Measurements from ENCODE around the gene TP53.

TP53 gene

DNA sequence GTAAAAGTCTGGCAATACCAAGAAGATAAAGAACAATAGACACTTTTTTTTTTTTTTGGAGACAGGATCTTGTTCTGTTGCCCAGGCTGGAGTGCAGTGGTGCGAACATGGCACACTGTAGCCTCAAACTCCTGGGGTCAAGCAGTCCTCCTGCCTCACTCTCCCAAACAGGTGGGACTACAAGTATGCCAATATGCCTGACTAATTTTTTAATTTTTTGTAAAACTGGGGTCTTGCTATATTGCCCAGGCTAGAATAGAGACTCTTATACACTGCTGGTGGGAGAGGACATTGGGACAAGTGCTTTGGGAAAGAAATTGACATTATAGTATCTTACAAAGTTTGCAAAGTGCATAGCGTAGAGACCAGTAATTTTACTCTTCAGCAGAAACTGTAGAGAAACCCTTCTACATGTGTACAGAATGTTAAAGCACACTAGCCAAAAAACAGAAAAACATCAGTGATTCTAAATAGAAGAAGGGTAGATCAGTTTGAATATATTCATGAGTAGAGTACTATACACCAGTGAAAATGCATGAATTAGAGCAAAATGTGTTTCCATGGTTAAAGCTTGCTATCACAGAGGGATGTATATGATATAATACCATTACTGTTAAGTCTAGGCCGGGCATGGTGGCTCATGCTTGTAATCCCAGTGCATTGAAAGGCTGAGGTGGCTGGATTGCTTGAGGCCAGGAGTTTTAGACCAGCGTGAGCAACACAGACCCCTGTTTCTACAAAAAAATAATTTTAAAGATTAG lies 10.7 kb upstream of the TP53 start:
- ATAC-seq: no peak
- Mint-ChIP-seq H3K9me3 (no peaks in the 10 kb centered on the region), H3K36me3 (peaks cover 79% of the 10 kb centered on the region), H3K4me1 (peaks cover 6% of the 10 kb centered on the region), H3K27ac (no peak overlapping the region), H3K4me3 (no peak overlapping the region)
- no peak for DNase-seq (ENCODE audit: low spot score in 2 of 2)

DNA sequence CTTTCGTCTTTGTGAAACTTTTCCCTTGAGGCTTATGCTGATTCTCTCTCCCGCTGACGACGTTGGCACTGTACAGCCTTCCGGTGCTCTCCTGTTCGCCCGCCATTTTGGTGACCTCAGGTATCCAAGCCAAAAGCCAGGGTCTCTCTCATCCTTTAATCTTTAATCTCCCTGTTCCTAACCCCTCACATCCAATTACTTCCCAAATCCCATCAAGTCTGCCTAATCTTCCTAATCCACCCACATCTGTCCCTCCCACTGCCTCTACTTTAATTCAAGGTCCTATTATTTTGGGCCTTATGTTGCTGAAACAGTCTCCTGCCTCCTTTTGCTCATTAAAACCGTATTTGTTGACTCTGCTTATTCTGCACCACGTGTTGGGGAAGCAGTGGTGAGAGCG lies 8.3 kb upstream of the TP53 start:
- no peak overlapping the region for H3K27ac Mint-ChIP-seq
- ATAC-seq (no peak), DNase-seq (ENCODE audit: low spot score in 2 of 2) (no peak)
- H3K9me3 Mint-ChIP-seq: no peaks in the 10 kb centered on the region
- H3K4me1 Mint-ChIP-seq: peaks cover 5% of the 10 kb centered on the region
- H3K36me3 Mint-ChIP-seq: peaks cover 84% of the 10 kb centered on the region
- H3K4me3 Mint-ChIP-seq: no peak overlapping the region

DNA sequence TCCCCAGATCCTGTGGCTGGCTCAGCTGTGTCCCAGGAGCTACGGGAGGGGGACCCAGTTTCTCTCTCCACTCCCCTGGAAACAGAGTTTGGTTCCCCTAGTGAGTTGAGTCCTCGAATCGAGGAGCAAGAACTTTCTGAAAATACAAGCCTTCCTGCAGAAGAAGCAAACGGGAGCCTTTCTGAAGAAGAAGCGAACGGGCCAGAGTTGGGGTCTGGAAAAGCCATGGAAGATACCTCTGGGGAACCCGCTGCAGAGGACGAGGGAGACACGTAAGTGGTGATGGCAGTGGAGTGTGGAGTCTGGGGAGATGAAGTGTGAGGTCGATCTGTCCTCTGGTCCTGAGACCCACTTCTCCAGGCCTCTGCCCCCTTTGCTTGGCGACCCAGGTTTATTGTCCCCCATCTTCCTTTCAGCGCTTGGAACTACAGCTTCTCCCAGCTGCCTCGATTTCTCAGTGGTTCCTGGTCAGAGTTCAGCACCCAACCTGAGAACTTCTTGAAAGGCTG lies 1.6 kb upstream of the TP53 start:
- DNase-seq (ENCODE audit: low spot score in 2 of 2) (no peak), ATAC-seq (no peak)
- peak overlapping the region; percentile 99 for H3K27ac Mint-ChIP-seq
- peak overlapping the region; percentile 96 for H3K4me3 Mint-ChIP-seq
- H3K36me3 Mint-ChIP-seq: peaks cover 86% of the 10 kb centered on the region
- no peaks in the 10 kb centered on the region for H3K9me3 Mint-ChIP-seq
- H3K4me1 Mint-ChIP-seq: peaks cover 41% of the 10 kb centered on the region

DNA sequence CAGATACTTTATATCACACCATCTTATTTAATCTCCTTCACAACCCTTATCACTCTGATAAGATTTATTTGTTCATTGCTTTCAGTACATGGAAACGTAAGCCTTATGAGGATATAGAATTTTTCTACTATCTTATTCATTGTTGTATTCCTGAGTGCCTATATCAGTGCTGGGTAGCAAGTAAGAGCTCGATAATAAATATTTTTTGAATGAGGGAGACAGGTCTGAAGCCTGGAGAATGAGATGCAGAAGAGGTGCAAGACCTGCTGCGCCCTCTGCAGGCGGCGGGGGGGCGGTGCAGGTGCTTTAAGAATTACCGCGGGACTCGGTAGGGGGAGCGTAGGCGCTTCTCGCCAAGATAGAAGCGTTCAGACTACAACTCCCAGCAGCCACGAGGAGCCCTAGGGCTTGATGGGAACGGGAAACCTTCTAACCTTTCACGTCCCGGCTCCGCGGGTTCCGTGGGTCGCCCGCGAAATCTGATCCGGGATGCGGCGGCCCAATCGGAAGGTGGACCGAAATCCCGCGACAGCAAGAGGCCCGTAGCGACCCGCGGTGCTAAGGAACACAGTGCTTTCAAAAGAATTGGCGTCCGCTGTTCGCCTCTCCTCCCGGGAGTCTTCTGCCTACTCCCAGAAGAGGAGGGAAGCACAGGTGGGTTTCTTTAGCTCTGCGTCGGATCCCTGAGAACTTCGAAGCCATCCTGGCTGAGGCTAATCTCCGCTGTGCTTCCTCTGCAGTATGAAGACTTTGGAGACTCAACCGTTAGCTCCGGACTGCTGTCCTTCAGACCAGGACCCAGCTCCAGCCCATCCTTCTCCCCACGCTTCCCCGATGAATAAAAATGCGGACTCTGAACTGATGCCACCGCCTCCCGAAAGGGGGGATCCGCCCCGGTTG lies 868 bp upstream of the TP53 start, which contains the start of gene WRAP53:
TSS of gene WRAP53 (plus strand) at position 570 of the 900 bp plus-strand sequence. CDS start at position 742, 172 bp downstream.
- H3K4me1 Mint-ChIP-seq: peaks cover 45% of the 10 kb centered on the region
- ATAC-seq: peak; percentile 85

DNA sequence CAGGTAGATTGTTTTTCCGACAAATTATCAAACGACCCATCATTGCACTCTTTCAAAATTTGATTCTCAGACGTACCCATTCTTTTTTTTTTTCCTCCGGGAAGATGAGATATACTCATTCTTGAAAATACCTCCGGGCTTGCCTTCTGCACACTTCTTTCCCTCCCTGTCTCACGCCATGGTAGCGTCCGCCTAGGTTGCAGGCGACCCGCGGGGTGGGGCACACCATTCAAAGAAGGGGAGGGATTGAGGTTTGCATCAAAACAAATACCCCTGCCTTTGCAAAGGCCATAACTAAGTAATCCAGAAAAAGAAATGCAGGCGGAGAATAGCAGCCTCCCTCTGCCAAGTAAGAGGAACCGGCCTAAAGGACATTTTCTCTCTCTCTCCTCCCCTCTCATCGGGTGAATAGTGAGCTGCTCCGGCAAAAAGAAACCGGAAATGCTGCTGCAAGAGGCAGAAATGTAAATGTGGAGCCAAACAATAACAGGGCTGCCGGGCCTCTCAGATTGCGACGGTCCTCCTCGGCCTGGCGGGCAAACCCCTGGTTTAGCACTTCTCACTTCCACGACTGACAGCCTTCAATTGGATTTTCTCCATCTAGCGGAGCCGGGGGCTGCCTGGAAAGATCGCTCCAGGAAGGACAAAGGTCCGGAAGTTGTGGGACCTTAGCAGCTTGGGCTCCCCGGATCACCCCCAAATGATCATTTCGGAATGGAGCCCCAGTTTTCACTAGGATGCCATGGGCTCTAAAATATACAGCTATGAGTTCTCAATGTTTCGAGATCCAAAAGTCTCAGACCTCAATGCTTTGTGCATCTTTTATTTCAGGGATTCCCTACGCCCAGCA lies 843 bp downstream of the TP53 start:
- peaks cover 45% of the 10 kb centered on the region for H3K4me1 Mint-ChIP-seq
- H3K9me3 Mint-ChIP-seq: no peaks in the 10 kb centered on the region
- H3K27ac Mint-ChIP-seq: peak overlapping the region; percentile 99
- H3K36me3 Mint-ChIP-seq: peaks cover 86% of the 10 kb centered on the region
- peak; percentile 67 for ATAC-seq
- peak overlapping the region; percentile 96 for H3K4me3 Mint-ChIP-seq
- peak; percentile 66 to 90 for DNase-seq (ENCODE audit: low spot score in 2 of 2)

More for the DNA sequence above, 868 bp upstream of the TP53 start, which contains the start of gene WRAP53:
- H3K4me3 Mint-ChIP-seq: peak within 1 kb of the TSS; percentile 96
- peak; percentile 97 to 98 for DNase-seq (ENCODE audit: low spot score in 2 of 2)
- peak within 1 kb of the TSS; percentile 99 for H3K27ac Mint-ChIP-seq
- peaks cover 86% of the 10 kb centered on the region for H3K36me3 Mint-ChIP-seq
- no peaks in the 10 kb centered on the region for H3K9me3 Mint-ChIP-seq

DNA sequence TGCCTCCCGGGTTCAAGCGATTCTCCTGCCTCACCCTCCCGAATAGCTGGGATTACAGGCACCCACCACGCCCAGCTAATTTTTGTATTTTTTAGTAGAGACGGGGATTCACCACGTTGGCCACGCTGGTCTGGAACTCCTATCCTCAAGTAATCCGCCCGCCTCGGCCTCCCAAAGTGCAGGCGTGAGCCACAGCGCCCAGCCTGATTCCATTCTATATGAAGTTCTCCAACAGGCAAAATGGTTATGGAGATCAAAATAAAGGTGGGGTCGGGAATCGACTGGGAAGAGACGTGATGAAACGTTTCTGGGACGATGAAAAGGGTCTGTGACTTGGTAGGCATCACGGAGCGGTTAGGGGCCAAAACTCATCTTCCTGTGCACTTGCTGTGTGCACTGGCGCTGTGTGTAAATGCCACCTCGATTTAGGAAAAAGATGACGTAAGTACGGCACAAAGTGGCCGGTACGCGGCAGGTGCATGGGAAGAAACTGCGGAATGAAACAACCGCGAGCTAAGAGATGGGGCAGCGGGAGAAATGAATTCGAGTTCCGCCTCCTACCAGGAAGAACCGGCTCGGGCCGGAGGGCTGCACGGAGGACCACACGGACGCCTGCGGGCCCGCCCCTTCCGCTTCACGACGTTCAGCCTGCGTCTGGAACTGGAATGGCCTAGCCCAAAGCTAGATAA lies 1.6 kb downstream of the TP53 start:
- peaks cover 45% of the 10 kb centered on the region for H3K4me1 Mint-ChIP-seq
- DNase-seq (ENCODE audit: low spot score in 2 of 2): peak; percentile 71 to 90
- H3K9me3 Mint-ChIP-seq: no peaks in the 10 kb centered on the region
- H3K27ac Mint-ChIP-seq: peak overlapping the region; percentile 99
- ATAC-seq: peak; percentile 81
- peaks cover 86% of the 10 kb centered on the region for H3K36me3 Mint-ChIP-seq
- peak overlapping the region; percentile 96 for H3K4me3 Mint-ChIP-seq

DNA sequence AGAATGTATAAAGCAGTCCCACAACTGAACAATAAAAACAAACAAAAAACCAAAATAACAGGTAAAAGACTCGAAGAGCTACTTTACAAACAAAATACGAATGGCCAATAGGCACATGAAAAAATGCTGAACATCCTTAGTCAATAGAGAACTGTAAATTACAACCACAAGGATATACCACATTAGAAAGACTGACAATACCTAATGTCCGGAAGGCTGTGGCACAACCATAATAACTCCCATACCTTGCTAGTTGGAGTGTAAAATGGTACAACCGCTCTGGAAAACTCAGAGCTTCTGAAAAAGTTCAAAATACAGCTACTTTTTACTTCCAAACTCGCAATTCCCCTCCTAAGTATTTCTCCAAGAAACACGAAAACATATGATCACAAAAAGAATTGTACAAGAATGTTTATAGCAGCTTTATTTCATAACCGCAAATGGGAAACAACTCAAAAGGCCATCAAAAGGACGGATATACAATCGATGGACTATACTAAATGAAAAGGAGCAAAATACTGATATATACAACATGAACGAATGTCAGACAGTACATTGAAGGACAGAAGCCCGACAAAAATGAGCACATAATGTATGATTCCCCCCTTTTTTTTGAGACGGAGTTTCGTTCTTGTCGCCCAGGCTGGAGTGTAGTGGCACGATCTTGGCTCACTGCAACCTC lies 2.3 kb downstream of the TP53 start:
- H3K4me3 Mint-ChIP-seq: peak overlapping the region; percentile 96
- peaks cover 41% of the 10 kb centered on the region for H3K4me1 Mint-ChIP-seq
- H3K9me3 Mint-ChIP-seq: no peaks in the 10 kb centered on the region
- DNase-seq (ENCODE audit: low spot score in 2 of 2): no peak
- ATAC-seq: no peak
- peaks cover 81% of the 10 kb centered on the region for H3K36me3 Mint-ChIP-seq
- peak overlapping the region; percentile 99 for H3K27ac Mint-ChIP-seq

DNA sequence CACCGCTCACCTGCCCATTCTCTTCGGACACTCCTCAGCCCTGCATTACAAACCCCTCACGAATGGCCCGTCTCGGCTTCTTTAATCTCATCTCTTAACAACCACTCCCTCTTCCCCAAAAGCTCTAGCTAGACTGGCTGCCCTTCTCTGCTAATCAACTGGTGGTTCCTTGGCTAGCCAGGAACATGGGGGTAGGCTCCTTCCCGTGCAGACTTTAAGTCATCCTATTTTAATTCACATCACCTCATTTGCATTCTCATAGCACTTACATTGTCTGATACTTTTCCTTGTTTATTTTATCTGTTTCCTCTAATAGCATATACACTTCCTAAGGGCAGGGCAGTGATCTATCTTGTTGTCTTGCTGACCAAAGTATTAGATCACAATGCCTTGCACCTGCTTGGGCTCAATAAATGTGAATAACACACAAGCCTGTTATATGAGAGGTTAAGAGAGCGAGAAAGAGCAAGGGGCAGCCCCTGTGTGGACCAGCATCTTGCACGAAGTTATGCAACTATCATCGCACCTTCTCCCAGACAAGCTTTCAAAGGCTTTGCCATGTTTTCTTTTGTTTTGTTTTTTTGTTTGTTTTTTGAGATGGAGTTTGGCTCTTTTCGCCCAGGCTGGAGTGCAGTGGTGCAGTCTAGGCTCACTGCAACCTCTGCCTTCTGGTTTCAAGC lies 9.8 kb downstream of the TP53 start:
- H3K27ac Mint-ChIP-seq: no peak overlapping the region
- peaks cover 66% of the 10 kb centered on the region for H3K36me3 Mint-ChIP-seq
- H3K4me1 Mint-ChIP-seq: peaks cover 8% of the 10 kb centered on the region
- ATAC-seq (no peak), DNase-seq (ENCODE audit: low spot score in 2 of 2) (no peak)
- peaks cover 4% of the 10 kb centered on the region for H3K9me3 Mint-ChIP-seq
- H3K4me3 Mint-ChIP-seq: no peak overlapping the region

DNA sequence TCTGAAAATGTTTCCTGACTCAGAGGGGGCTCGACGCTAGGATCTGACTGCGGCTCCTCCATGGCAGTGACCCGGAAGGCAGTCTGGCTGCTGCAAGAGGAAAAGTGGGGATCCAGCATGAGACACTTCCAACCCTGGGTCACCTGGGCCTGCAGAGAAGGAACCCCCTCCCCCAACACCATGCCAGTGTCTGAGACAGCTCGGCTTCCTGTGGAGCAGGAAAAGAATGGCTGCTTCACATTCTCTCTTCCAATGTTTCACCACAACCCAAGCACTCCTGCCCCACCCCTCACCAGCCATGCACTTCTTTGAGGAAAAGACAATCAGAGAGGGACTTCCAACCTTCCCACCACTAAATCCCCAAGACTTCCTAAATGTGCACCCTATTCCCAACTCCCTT lies 10.8 kb downstream of the TP53 start:
- DNase-seq (ENCODE audit: low spot score in 2 of 2): no peak
- Mint-ChIP-seq H3K36me3 (peaks cover 66% of the 10 kb centered on the region), H3K27ac (peak overlapping the region; percentile 26), H3K9me3 (peaks cover 4% of the 10 kb centered on the region), H3K4me3 (no peak overlapping the region), H3K4me1 (peaks cover 8% of the 10 kb centered on the region)
- ATAC-seq: no peak

DNA sequence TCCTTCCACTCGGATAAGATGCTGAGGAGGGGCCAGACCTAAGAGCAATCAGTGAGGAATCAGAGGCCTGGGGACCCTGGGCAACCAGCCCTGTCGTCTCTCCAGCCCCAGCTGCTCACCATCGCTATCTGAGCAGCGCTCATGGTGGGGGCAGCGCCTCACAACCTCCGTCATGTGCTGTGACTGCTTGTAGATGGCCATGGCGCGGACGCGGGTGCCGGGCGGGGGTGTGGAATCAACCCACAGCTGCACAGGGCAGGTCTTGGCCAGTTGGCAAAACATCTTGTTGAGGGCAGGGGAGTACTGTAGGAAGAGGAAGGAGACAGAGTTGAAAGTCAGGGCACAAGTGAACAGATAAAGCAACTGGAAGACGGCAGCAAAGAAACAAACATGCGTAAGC lies 12.4 kb downstream of the TP53 start:
- Mint-ChIP-seq H3K4me3 (no peak overlapping the region), H3K36me3 (peaks cover 72% of the 10 kb centered on the region), H3K4me1 (peaks cover 8% of the 10 kb centered on the region), H3K27ac (no peak overlapping the region), H3K9me3 (peaks cover 4% of the 10 kb centered on the region)
- DNase-seq (ENCODE audit: low spot score in 2 of 2) (no peak), ATAC-seq (no peak)

DNA sequence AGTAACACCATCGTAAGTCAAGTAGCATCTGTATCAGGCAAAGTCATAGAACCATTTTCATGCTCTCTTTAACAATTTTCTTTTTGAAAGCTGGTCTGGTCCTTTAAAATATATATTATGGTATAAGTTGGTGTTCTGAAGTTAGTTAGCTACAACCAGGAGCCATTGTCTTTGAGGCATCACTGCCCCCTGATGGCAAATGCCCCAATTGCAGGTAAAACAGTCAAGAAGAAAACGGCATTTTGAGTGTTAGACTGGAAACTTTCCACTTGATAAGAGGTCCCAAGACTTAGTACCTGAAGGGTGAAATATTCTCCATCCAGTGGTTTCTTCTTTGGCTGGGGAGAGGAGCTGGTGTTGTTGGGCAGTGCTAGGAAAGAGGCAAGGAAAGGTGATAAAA lies 14.1 kb downstream of the TP53 start:
- ATAC-seq: no peak
- peaks cover 8% of the 10 kb centered on the region for H3K4me1 Mint-ChIP-seq
- H3K9me3 Mint-ChIP-seq: peaks cover 4% of the 10 kb centered on the region
- no peak overlapping the region for H3K27ac Mint-ChIP-seq
- peak in 1 of 2 donors; percentile 71 for DNase-seq (ENCODE audit: low spot score in 2 of 2)
- H3K36me3 Mint-ChIP-seq: peaks cover 89% of the 10 kb centered on the region
- H3K4me3 Mint-ChIP-seq: no peak overlapping the region

DNA sequence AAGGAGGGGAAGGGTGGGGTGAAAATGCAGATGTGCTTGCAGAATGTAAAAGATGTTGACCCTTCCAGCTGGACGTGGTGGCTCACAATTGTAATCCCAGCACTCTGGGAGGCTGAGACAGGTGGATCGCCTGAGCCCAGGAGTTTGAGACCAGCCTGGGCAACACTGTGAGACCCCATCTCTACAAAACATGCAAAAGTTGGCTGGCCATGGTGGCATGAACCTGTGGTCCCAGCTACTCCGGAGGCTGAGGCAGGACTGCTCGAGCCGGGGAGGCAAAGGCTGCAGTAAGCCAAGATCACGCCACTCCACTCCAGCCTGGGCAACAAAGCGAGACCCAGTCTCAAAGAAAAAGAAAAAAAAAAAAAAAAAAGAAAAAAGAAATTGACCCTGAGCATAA lies 18.8 kb downstream of the TP53 start:
- H3K4me1 Mint-ChIP-seq: no peaks in the 10 kb centered on the region
- no peaks in the 10 kb centered on the region for H3K9me3 Mint-ChIP-seq
- DNase-seq (ENCODE audit: low spot score in 2 of 2) (no peak), ATAC-seq (no peak)
- no peak overlapping the region for H3K4me3 Mint-ChIP-seq
- H3K36me3 Mint-ChIP-seq: peaks cover 85% of the 10 kb centered on the region
- no peak overlapping the region for H3K27ac Mint-ChIP-seq

DNA sequence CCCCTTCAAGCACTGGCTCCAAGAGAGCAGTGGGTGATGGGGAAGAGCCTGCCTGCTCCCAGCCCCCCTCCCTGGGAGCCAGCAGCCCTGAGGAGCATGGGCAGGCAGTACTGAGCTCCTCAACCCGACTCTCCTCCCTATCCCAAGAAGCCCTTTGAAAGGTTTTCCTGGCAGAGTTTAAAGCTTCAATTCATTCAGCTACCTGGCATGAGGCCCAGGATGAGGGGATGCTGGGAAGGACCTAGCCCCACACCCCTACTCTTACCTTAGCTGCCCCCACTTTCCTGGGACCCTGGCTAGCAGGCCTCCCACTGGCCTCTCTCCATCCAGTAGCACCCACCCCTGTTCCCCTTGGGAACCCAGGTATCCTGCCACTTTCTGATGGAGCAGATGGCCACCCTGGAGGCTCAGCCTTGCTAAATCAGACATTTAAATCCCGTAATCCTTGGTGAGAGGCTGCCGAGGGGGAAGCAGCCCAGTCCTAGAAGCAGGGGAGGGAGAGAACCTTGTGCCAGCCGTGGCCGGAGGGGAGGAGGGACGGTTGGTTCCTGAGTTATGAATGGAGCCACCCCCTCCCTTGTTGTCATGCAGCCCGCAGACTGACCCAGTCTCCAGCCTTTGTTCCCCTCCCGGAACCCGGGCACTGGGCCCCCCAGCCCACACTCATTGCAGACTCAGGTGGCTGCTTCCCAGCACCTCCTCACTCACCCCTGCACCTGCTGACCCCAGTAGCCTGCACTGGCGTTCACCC lies 19.5 kb downstream of the TP53 start:
- H3K36me3 Mint-ChIP-seq: peaks cover 78% of the 10 kb centered on the region
- no peaks in the 10 kb centered on the region for H3K9me3 Mint-ChIP-seq
- DNase-seq (ENCODE audit: low spot score in 2 of 2) (no peak), ATAC-seq (no peak)
- no peak overlapping the region for H3K4me3 Mint-ChIP-seq
- H3K27ac Mint-ChIP-seq: peak overlapping the region; percentile 85
- no peaks in the 10 kb centered on the region for H3K4me1 Mint-ChIP-seq
